Activated CD4-positive, CD25-positive, alpha-beta regulatory T cell treated with anti-CD3 and anti-CD28 coated beads, Interleukin-2, amount 50 U/mL, for 24 hours (primary cell): ENCODE data around the gene PDE4B.

Experiments used
- ATAC-seq, 2 donors: fragments of 150-1000 bp; cut with Tn5 transposase; one replicate each; pipeline ENCODE4 v1.10.0; 2021; ENCODE audit warnings: mild to moderate bottlenecking in 1 of 2, moderate library complexity in 1 of 2

Gene PDE4B

GRCh38 chr1:66270119-66270812 is 477.6 kb downstream of the PDE4B start:
- no peak for ATAC-seq

GRCh38 chr1:66271216-66271903 is 478.7 kb downstream of the PDE4B start:
- peak; percentile 14 for ATAC-seq

GRCh38 chr1:66271904-66272254 is 479.2 kb downstream of the PDE4B start:
- ATAC-seq, result no peak

GRCh38 chr1:66273656-66274055 is 481.0 kb downstream of the PDE4B start:
- no peak for ATAC-seq

GRCh38 chr1:66274634-66275033 is 481.9 kb downstream of the PDE4B start:
- peak; percentile 85 to 87 for ATAC-seq

GRCh38 chr1:66275083-66275482 is 482.4 kb downstream of the PDE4B start:
- peak; percentile 57 to 62 for ATAC-seq

- no peak for ATAC-seq
These were observed 482.9 kb downstream of the PDE4B start for GRCh38 chr1:66275601-66276023.

- ATAC-seq, result peak; percentile 68 to 69
These were observed 483.5 kb downstream of the PDE4B start for GRCh38 chr1:66276218-66276617.

GRCh38 chr1:66278260-66279021 is 485.7 kb downstream of the PDE4B start:
- no peak for ATAC-seq

- no peak for ATAC-seq
These were observed 489.1 kb downstream of the PDE4B start for GRCh38 chr1:66281808-66282207.

- ATAC-seq, result peak; percentile 76 to 82
These were observed 489.7 kb downstream of the PDE4B start for GRCh38 chr1:66282343-66282852.

- ATAC-seq, result no peak
These were observed 490.4 kb downstream of the PDE4B start for GRCh38 chr1:66282891-66283621.

GRCh38 chr1:66283622-66284041 is 490.9 kb downstream of the PDE4B start:
- ATAC-seq, result peak; percentile 68 to 69

- ATAC-seq, result no peak
These were observed 492.1 kb downstream of the PDE4B start for GRCh38 chr1:66284746-66285145.

- ATAC-seq, result no peak
These were observed 493.0 kb downstream of the PDE4B start for GRCh38 chr1:66285618-66286270.

- ATAC-seq, result no peak
These were observed 493.6 kb downstream of the PDE4B start for GRCh38 chr1:66286307-66286706.

- ATAC-seq, result peak in 1 of 2 donors; percentile 27
These were observed 495.4 kb downstream of the PDE4B start for GRCh38 chr1:66288048-66288447.

- ATAC-seq, result no peak
These were observed 498.3 kb downstream of the PDE4B start for GRCh38 chr1:66290761-66291530.

GRCh38 chr1:66291531-66291864 is 498.8 kb downstream of the PDE4B start:
- no peak for ATAC-seq

- no peak for ATAC-seq
These were observed 499.6 kb downstream of the PDE4B start for GRCh38 chr1:66292305-66292704.

GRCh38 chr1:66292944-66293343 is 500.2 kb downstream of the PDE4B start:
- no peak for ATAC-seq
